HG03196 (cell line): ENCODE data around the gene SAP130.
"Not testable (repeated sequence)": the region's sequence is repeated elsewhere in the genome, so short reads cannot be mapped to it uniquely, and the experiment has no call there.

Experiments used
- ATAC-seq: cut with Tn5 transposase; IDR thresholded peaks from one replicate; pipeline ENCODE4 v1.9.1; 2021; ENCODE audit not compliant: unreplicated experiment

Gene SAP130

GRCh38 chr2:127953849-127954248, 74.0 kb downstream of the SAP130 start:
- ATAC-seq, result no peak

- no peak for ATAC-seq
Measured at GRCh38 chr2:127953128-127953718, 74.6 kb downstream of the SAP130 start.

GRCh38 chr2:127951026-127951425, 76.8 kb downstream of the SAP130 start:
- ATAC-seq, result no peak

- ATAC-seq, result no peak
Measured at GRCh38 chr2:127950264-127950663, 77.6 kb downstream of the SAP130 start.

GRCh38 chr2:127945281-127945680, 82.6 kb downstream of the SAP130 start:
- no peak for ATAC-seq

GRCh38 chr2:127943186-127943585, 84.7 kb downstream of the SAP130 start:
- ATAC-seq, result no peak

GRCh38 chr2:127942002-127942401, 85.9 kb downstream of the SAP130 start:
- no peak for ATAC-seq

GRCh38 chr2:127941461-127941860, 86.4 kb downstream of the SAP130 start:
- no peak for ATAC-seq

GRCh38 chr2:127940641-127941040, 87.2 kb downstream of the SAP130 start:
- no peak for ATAC-seq

- ATAC-seq, result no peak
Measured at GRCh38 chr2:127935337-127935736, 92.5 kb downstream of the SAP130 start.

GRCh38 chr2:127932199-127932876, 95.5 kb downstream of the SAP130 start:
- ATAC-seq, result no peak

GRCh38 chr2:127929449-127929848, 98.4 kb downstream of the SAP130 start:
- ATAC-seq, result no peak

- ATAC-seq, result no peak
Measured at GRCh38 chr2:127927384-127927783, 100.5 kb downstream of the SAP130 start.

GRCh38 chr2:127917916-127918315, 109.9 kb downstream of the SAP130 start:
- ATAC-seq, result no peak

GRCh38 chr2:127913808-127914457, 113.9 kb downstream of the SAP130 start:
- no peak for ATAC-seq

- no peak for ATAC-seq
Measured at GRCh38 chr2:127911737-127912136, 116.1 kb downstream of the SAP130 start.

GRCh38 chr2:127910415-127910814, 117.4 kb downstream of the SAP130 start:
- ATAC-seq, result no peak

- ATAC-seq, result no peak
Measured at GRCh38 chr2:127909019-127909418, 118.8 kb downstream of the SAP130 start.

- ATAC-seq, result not testable (repeated sequence)
Measured at GRCh38 chr2:127907733-127908400, 120.0 kb downstream of the SAP130 start.

- no peak for ATAC-seq
Measured at GRCh38 chr2:127906206-127906926, 121.5 kb downstream of the SAP130 start.
